ENCODE measurements around the gene PSMD7. TPM values are rescaled to one million over a fixed set of nuclear protein-coding genes. Genes with fewer than 3 reads are reported as not detected.
"Not testable (repeated sequence)": the region's sequence is repeated elsewhere in the genome, so short reads cannot be mapped to it uniquely, and the experiment has no call there.

PSMD7 gene
- polyA plus RNA-seq, 1 donor from 2014 or later, result 112 TPM

DNA sequence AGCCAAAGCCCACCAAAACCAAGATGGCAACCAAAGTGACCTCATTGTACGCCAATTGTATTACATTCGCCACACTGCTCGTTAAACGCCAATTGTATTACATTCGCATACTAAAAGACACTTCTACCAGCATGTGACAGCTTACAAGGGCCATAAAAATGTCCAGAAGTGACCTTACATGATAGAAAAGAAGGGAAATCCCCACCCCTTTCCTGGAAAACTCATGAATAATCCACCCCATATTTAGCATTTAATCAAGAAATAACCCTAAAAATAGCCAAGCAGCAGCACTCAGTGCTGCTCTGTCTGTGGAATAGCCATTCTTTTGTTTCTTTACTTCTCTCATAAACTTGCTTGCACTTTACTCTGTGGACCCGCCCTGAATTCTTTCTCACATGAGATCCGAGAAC lies 25.7 kb downstream of the PSMD7 start:
- TF ChIP-seq, protein P1, sequence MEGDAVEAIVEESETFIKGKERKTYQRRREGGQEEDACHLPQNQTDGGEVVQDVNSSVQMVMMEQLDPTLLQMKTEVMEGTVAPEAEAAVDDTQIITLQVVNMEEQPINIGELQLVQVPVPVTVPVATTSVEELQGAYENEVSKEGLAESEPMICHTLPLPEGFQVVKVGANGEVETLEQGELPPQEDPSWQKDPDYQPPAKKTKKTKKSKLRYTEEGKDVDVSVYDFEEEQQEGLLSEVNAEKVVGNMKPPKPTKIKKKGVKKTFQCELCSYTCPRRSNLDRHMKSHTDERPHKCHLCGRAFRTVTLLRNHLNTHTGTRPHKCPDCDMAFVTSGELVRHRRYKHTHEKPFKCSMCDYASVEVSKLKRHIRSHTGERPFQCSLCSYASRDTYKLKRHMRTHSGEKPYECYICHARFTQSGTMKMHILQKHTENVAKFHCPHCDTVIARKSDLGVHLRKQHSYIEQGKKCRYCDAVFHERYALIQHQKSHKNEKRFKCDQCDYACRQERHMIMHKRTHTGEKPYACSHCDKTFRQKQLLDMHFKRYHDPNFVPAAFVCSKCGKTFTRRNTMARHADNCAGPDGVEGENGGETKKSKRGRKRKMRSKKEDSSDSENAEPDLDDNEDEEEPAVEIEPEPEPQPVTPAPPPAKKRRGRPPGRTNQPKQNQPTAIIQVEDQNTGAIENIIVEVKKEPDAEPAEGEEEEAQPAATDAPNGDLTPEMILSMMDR (IDR thresholded peaks at IDR 0.05; ENCODE audit: poor library complexity, severe bottlenecking), result no peak
- no peak for TF ChIP-seq EP300 (conservative IDR thresholded peaks at IDR 0.05; ENCODE audit: poor library complexity, severe bottlenecking)
- TF ChIP-seq POLR2AphosphoS5 (IDR thresholded peaks at IDR 0.05), result no peak
- no peak for TF ChIP-seq SMC3 (conservative IDR thresholded peaks at IDR 0.05; ENCODE audit: poor library complexity)
- TF ChIP-seq, protein P2, sequence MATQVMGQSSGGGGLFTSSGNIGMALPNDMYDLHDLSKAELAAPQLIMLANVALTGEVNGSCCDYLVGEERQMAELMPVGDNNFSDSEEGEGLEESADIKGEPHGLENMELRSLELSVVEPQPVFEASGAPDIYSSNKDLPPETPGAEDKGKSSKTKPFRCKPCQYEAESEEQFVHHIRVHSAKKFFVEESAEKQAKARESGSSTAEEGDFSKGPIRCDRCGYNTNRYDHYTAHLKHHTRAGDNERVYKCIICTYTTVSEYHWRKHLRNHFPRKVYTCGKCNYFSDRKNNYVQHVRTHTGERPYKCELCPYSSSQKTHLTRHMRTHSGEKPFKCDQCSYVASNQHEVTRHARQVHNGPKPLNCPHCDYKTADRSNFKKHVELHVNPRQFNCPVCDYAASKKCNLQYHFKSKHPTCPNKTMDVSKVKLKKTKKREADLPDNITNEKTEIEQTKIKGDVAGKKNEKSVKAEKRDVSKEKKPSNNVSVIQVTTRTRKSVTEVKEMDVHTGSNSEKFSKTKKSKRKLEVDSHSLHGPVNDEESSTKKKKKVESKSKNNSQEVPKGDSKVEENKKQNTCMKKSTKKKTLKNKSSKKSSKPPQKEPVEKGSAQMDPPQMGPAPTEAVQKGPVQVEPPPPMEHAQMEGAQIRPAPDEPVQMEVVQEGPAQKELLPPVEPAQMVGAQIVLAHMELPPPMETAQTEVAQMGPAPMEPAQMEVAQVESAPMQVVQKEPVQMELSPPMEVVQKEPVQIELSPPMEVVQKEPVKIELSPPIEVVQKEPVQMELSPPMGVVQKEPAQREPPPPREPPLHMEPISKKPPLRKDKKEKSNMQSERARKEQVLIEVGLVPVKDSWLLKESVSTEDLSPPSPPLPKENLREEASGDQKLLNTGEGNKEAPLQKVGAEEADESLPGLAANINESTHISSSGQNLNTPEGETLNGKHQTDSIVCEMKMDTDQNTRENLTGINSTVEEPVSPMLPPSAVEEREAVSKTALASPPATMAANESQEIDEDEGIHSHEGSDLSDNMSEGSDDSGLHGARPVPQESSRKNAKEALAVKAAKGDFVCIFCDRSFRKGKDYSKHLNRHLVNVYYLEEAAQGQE (IDR thresholded peaks at IDR 0.05; ENCODE audit: borderline replicate concordance), result no peak
- no peak for TF ChIP-seq EZH2 (IDR thresholded peaks at IDR 0.05; ENCODE audit: borderline replicate concordance, insufficient read depth, low read length, poor library complexity, severe bottlenecking)
- TF ChIP-seq MXI1 (conservative IDR thresholded peaks at IDR 0.05; ENCODE audit: poor library complexity, severe bottlenecking), result no peak
- no peak for TF ChIP-seq TAF1 (IDR thresholded peaks at IDR 0.05; ENCODE audit: low read depth)
- no peaks in the 10 kb centered on the region for H3K79me2 ChIP-seq (replicated peaks; ENCODE audit: insufficient read depth, low read length)
- H2AFZ ChIP-seq (ENCODE audit: low read depth, low read length), result no peak overlapping the region
- no peak overlapping the region for H3K4me3 ChIP-seq (ENCODE audit: low read length)
- no peaks in the 10 kb centered on the region for H4K20me1 ChIP-seq (ENCODE audit: insufficient read depth)
- H3F3A ChIP-seq (ENCODE audit: insufficient read depth, low read length, poor library complexity, severe bottlenecking), result no peaks in the 10 kb centered on the region
- H3K4me2 ChIP-seq (ENCODE audit: low read length), result no peak overlapping the region
- no peak overlapping the region for H3K9ac ChIP-seq (ENCODE audit: low read length)
- no peaks in the 10 kb centered on the region for H3K9me3 ChIP-seq (ENCODE audit: low read length)
- H3K36me3 ChIP-seq (ENCODE audit: insufficient read depth, low read length), result no peaks in the 10 kb centered on the region
- no peaks in the 10 kb centered on the region for H3K9me2 ChIP-seq (ENCODE audit: insufficient read depth, low read length)
- H3K27ac ChIP-seq (ENCODE audit: low read length), result no peak overlapping the region
- H3K27me3 ChIP-seq (ENCODE audit: insufficient read depth, low read depth, low read length), result no peaks in the 10 kb centered on the region

DNA sequence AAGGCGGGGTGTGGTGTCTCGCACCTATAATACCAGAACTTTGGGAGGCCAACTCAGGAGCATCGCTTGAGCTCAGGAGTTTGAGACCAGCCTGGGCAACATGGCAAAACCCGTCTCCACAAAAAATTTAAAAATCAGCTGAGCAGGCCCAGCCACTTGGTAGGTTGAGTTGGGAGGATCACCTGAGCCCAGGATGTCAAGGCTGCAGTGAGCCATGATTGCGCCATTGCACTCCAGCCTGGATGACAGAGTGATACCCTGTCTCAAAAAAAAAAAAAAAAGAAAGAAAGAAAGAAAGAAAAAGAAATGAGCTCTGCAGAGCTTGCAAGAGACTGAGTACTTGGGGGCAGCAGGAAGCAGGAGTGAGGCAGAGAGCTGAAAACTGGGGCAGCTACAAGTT lies 28.2 kb downstream of the PSMD7 start:
- H4K20me1 ChIP-seq (ENCODE audit: insufficient read depth); H3K9me2 ChIP-seq (ENCODE audit: insufficient read depth, low read length): not testable (repeated sequence)

DNA sequence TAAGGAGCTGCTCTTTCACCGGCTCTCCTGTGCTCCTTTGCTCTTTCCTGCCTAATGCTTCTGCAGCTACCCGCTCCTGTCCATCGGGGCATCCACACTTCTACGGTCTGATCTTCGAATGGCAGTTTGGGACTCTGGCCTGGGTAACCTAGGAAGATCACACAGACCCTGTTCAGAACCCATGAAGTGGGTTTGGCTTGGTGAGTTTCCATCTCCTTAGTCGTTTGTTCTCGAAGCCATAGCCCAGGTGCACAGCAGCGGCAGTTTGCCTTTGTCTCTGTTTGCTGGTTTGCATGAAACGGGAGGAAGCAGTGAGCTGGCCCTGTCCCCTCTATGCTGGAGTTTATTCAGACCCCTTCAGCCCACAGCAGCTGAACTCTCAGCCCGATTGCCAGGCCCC lies 29.0 kb downstream of the PSMD7 start:
- H2AFZ ChIP-seq (ENCODE audit: low read depth, low read length), result no peak overlapping the region

More for the DNA sequence above, 28.2 kb downstream of the PSMD7 start:
- H3K4me2 ChIP-seq (ENCODE audit: low read length); H3K4me3 ChIP-seq (ENCODE audit: low read length); H2AFZ ChIP-seq (ENCODE audit: low read depth, low read length); H3K27ac ChIP-seq (ENCODE audit: low read length); H3F3A ChIP-seq (ENCODE audit: insufficient read depth, low read length, poor library complexity, severe bottlenecking); H3K36me3 ChIP-seq (ENCODE audit: insufficient read depth, low read length); H3K27me3 ChIP-seq (ENCODE audit: insufficient read depth, low read depth, low read length); H3K79me2 ChIP-seq (replicated peaks; ENCODE audit: insufficient read depth, low read length); H3K9ac ChIP-seq (ENCODE audit: low read length); H3K9me3 ChIP-seq (ENCODE audit: low read length): not testable (repeated sequence)

More for the DNA sequence above, 29.0 kb downstream of the PSMD7 start:
- H3K9ac ChIP-seq (ENCODE audit: low read length), result no peak overlapping the region
- TF ChIP-seq SMC3 (conservative IDR thresholded peaks at IDR 0.05; ENCODE audit: poor library complexity) (no peak), EZH2 (IDR thresholded peaks at IDR 0.05; ENCODE audit: borderline replicate concordance, insufficient read depth, low read length, poor library complexity, severe bottlenecking) (no peak), EP300 (conservative IDR thresholded peaks at IDR 0.05; ENCODE audit: poor library complexity, severe bottlenecking) (no peak), MXI1 (conservative IDR thresholded peaks at IDR 0.05; ENCODE audit: poor library complexity, severe bottlenecking) (no peak), RAD21 (conservative IDR thresholded peaks at IDR 0.05) (no peak), TAF1 (IDR thresholded peaks at IDR 0.05; ENCODE audit: low read depth) (no peak), POLR2AphosphoS5 (IDR thresholded peaks at IDR 0.05) (no peak)
- TF ChIP-seq, protein P1 (IDR thresholded peaks at IDR 0.05; ENCODE audit: poor library complexity, severe bottlenecking), result no peak
- TF ChIP-seq, protein P2 (IDR thresholded peaks at IDR 0.05; ENCODE audit: borderline replicate concordance), result no peak
- no peaks in the 10 kb centered on the region for H3K27me3 ChIP-seq (ENCODE audit: insufficient read depth, low read depth, low read length)
- no peaks in the 10 kb centered on the region for H4K20me1 ChIP-seq (ENCODE audit: insufficient read depth)
- H3K4me2 ChIP-seq (ENCODE audit: low read length), result no peak overlapping the region
- H3K27ac ChIP-seq (ENCODE audit: low read length), result no peak overlapping the region
- no peaks in the 10 kb centered on the region for H3K9me3 ChIP-seq (ENCODE audit: low read length)
- H3K36me3 ChIP-seq (ENCODE audit: insufficient read depth, low read length), result no peaks in the 10 kb centered on the region
- no peaks in the 10 kb centered on the region for H3K9me2 ChIP-seq (ENCODE audit: insufficient read depth, low read length)
- no peak overlapping the region for H3K4me3 ChIP-seq (ENCODE audit: low read length)
- H3K79me2 ChIP-seq (replicated peaks; ENCODE audit: insufficient read depth, low read length), result no peaks in the 10 kb centered on the region
- no peaks in the 10 kb centered on the region for H3F3A ChIP-seq (ENCODE audit: insufficient read depth, low read length, poor library complexity, severe bottlenecking)

All from neural cell (in vitro differentiated cells).